Testis (tissue), 2 donors: ENCODE results near the gene ZNF311.

Source experiments
- CTCF ChIP-seq, 3 experiments: fragments of 450-650 bp in 2 of 3; fragments of 200-600 bp in 1 of 3; sonication (generic) in 1 of 3; IDR thresholded peaks; one replicate each; pipeline ENCODE4 v1.5.1; 2016 to 2019; ENCODE audit warnings: antibody characterized with exemption in 3 of 3, mild to moderate bottlenecking in 2 of 3, moderate library complexity in 1 of 3
- POLR2A ChIP-seq: fragments of 450-650 bp; IDR thresholded peaks from one replicate; pipeline ENCODE4 v1.6.1; 2017; ENCODE audit warnings: antibody characterized with exemption, mild to moderate bottlenecking, moderate library complexity

GRCh38 chr6:28956331-28956730, 48.8 kb downstream of the ZNF311 start:
- TF ChIP-seq POLR2A (no peak), CTCF (IDR thresholded peaks at IDR 0.05) (no peak)
